Uterus (tissue), 4 donors: ENCODE measurements around the gene SERPINB8. TPM values are rescaled to one million over a fixed set of nuclear protein-coding genes. Genes with fewer than 3 reads are reported as not detected.

Source experiments
- DNase-seq, 2 donors: peaks; one replicate each; pipeline ENCODE4 v3.0.0-alpha.2; 2019 to 2020
- H3K27ac ChIP-seq, 2 donors: fragments of 200-600 bp; sonication (generic); 1 replicate in 1 of 2; 2 replicates in 1 of 2; pipeline ENCODE4 v1.5.1; 2016 to 2018
- H3K27me3 ChIP-seq, 2 donors: fragments of 200-600 bp; sonication (generic); one replicate each; pipeline ENCODE4 v1.5.1; 2018 to 2019; ENCODE audit warnings: control low read depth in 1 of 2
- H3K36me3 ChIP-seq, 2 donors: fragments of 200-600 bp; sonication (generic); one replicate each; pipeline ENCODE4 v1.5.1; 2019; ENCODE audit warnings: control low read depth in 1 of 2
- H3K4me1 ChIP-seq, 2 donors: fragments of 200-600 bp; sonication (generic); one replicate each; pipeline ENCODE4 v1.5.1; 2018 to 2019; ENCODE audit warnings: control low read depth in 1 of 2
- H3K4me3 ChIP-seq, 2 donors: fragments of 200-600 bp; sonication (generic); 1 replicate in 1 of 2; 2 replicates in 1 of 2; pipeline ENCODE4 v1.5.1; 2018 to 2019; ENCODE audit warnings: mild to moderate bottlenecking in 1 of 2
- H3K9me3 ChIP-seq, 2 donors: fragments of 200-600 bp; sonication (generic); one replicate each; pipeline ENCODE4 v1.5.1; 2019; ENCODE audit warnings: control low read depth in 1 of 2
- CTCF ChIP-seq, 4 experiments: fragments of 200-600 bp in 2 of 4; fragments of 450-650 bp in 2 of 4; sonication (generic) in 2 of 4; IDR thresholded peaks; one replicate each; pipeline ENCODE4 v1.5.1; 2016 to 2019; ENCODE audit warnings: antibody characterized with exemption in 4 of 4, mild to moderate bottlenecking in 2 of 4, moderate library complexity in 1 of 4
- POLR2A ChIP-seq, 2 donors: fragments of 450-650 bp; IDR thresholded peaks; one replicate each; pipeline ENCODE4 v1.6.1; 2016; ENCODE audit warnings: antibody characterized with exemption in 2 of 2, mild to moderate bottlenecking in 1 of 2, moderate library complexity in 1 of 2
- intact Hi-C: fragments of 100-400 bp; cut with DNase I; formaldehyde crosslinking; loops from one replicate; pipeline ENCODE4 v1.15.1; 2023; ENCODE audit warnings: low total_unique reads
- total RNA-seq, 4 donors: library from RNA; depleted of rRNA in 3 of 4; stranded (reverse); fragments of >200 nt in 3 of 4; gene quantifications; one replicate each; pipeline versions ENCODE4 v1.1.0 to v1.2.4, GENCODE V29; 2014 to 2023
- donor health status: DM: yes; HTN: yes; CAD: no.

The SERPINB8 gene
- total RNA-seq, 4 donors from 2014 or later = 2.3 to 15.0 (median 7.0) TPM

GRCh38 chr18:63980896-63981460 lies 11.1 kb downstream of the SERPINB8 start:
- Histone ChIP-seq H3K9me3 (no peaks in the 10 kb centered on the region), H3K4me1 (no peaks in the 10 kb centered on the region), H3K27ac (no peak overlapping the region), H3K36me3 (peaks cover 0 to 4% of the 10 kb centered on the region in 2 donors), H3K27me3 (no peaks in the 10 kb centered on the region), H3K4me3 (no peak overlapping the region)
- no peak for TF ChIP-seq POLR2A (IDR thresholded peaks at IDR 0.05)
- TF ChIP-seq CTCF (IDR thresholded peaks at IDR 0.05) = no peak
- DNase-seq = no peak
- intact Hi-C loops = no loop called here

- Histone ChIP-seq H3K27ac (no peak overlapping the region), H3K9me3 (no peaks in the 10 kb centered on the region), H3K4me1 (no peaks in the 10 kb centered on the region), H3K36me3 (peaks cover 0 to 4% of the 10 kb centered on the region in 2 donors), H3K4me3 (no peak overlapping the region), H3K27me3 (no peaks in the 10 kb centered on the region)
- DNase-seq = no peak
- TF ChIP-seq CTCF (IDR thresholded peaks at IDR 0.05) (no peak), POLR2A (IDR thresholded peaks at IDR 0.05) (no peak)
- intact Hi-C loops = no loop called here
Measured at GRCh38 chr18:63981719-63982118, 11.8 kb downstream of the SERPINB8 start.

- Histone ChIP-seq H3K4me1 (no peaks in the 10 kb centered on the region), H3K36me3 (peaks cover 0 to 4% of the 10 kb centered on the region in 2 donors), H3K27ac (no peak overlapping the region), H3K27me3 (no peaks in the 10 kb centered on the region), H3K9me3 (no peaks in the 10 kb centered on the region), H3K4me3 (no peak overlapping the region)
- TF ChIP-seq POLR2A (IDR thresholded peaks at IDR 0.05) = no peak
- intact Hi-C loops = no loop called here
- DNase-seq = no peak
Measured at GRCh38 chr18:63982361-63982760, 12.5 kb downstream of the SERPINB8 start.

GRCh38 chr18:63986885-63987284 lies 17.0 kb downstream of the SERPINB8 start:
- intact Hi-C loops = no loop called here
- no peak for DNase-seq
- Histone ChIP-seq H3K4me3 (no peak overlapping the region), H3K9me3 (no peaks in the 10 kb centered on the region), H3K27me3 (no peaks in the 10 kb centered on the region), H3K27ac (no peak overlapping the region), H3K36me3 (peaks cover 0 to 4% of the 10 kb centered on the region in 2 donors), H3K4me1 (no peaks in the 10 kb centered on the region)
- no peak for TF ChIP-seq POLR2A (IDR thresholded peaks at IDR 0.05)
- no peak for TF ChIP-seq CTCF (IDR thresholded peaks at IDR 0.05)

- intact Hi-C loops = no loop called here
- no peaks in the 10 kb centered on the region for H3K9me3 ChIP-seq
- TF ChIP-seq CTCF (IDR thresholded peaks at IDR 0.05) (no peak), POLR2A (IDR thresholded peaks at IDR 0.05) (no peak)
- H3K27ac ChIP-seq = no peak overlapping the region
- no peak for DNase-seq
- H3K36me3 ChIP-seq = peaks cover 0 to 4% of the 10 kb centered on the region in 2 donors
- H3K4me1 ChIP-seq = no peaks in the 10 kb centered on the region
- H3K4me3 ChIP-seq = no peak overlapping the region
- H3K27me3 ChIP-seq = no peaks in the 10 kb centered on the region
Measured at GRCh38 chr18:63987743-63988142, 17.9 kb downstream of the SERPINB8 start.

GRCh38 chr18:63992751-63993150 lies 22.9 kb downstream of the SERPINB8 start:
- Histone ChIP-seq H3K4me3 (no peak overlapping the region), H3K4me1 (no peaks in the 10 kb centered on the region), H3K9me3 (no peaks in the 10 kb centered on the region), H3K27me3 (no peaks in the 10 kb centered on the region), H3K36me3 (no peaks in the 10 kb centered on the region), H3K27ac (no peak overlapping the region)
- intact Hi-C loops = no loop called here
- DNase-seq = no peak
- TF ChIP-seq POLR2A (IDR thresholded peaks at IDR 0.05) (no peak), CTCF (IDR thresholded peaks at IDR 0.05) (no peak)
